NCI-H460 (cell line): Measurements from ENCODE around the gene KXD1. TPM values are rescaled to one million over a fixed set of nuclear protein-coding genes. Genes with fewer than 3 reads are reported as not detected.

ENCODE experiments used
- DNase-seq: peaks from one replicate; pipeline ENCODE4 v3.0.0-alpha.2; 2016; ENCODE audit warnings: low read depth; ENCODE audit errors: extremely low read depth
- total RNA-seq: library from RNA; depleted of rRNA; stranded (reverse); fragments of >200 nt; shearing (Covaris generic); gene quantifications from 2 replicates; pipeline ENCODE4 v1.2.3, GENCODE V29; 2014; rRNA removed

The KXD1 gene
- total RNA-seq, 1 experiment from 2014 or later, result 91.5 TPM

DNA sequence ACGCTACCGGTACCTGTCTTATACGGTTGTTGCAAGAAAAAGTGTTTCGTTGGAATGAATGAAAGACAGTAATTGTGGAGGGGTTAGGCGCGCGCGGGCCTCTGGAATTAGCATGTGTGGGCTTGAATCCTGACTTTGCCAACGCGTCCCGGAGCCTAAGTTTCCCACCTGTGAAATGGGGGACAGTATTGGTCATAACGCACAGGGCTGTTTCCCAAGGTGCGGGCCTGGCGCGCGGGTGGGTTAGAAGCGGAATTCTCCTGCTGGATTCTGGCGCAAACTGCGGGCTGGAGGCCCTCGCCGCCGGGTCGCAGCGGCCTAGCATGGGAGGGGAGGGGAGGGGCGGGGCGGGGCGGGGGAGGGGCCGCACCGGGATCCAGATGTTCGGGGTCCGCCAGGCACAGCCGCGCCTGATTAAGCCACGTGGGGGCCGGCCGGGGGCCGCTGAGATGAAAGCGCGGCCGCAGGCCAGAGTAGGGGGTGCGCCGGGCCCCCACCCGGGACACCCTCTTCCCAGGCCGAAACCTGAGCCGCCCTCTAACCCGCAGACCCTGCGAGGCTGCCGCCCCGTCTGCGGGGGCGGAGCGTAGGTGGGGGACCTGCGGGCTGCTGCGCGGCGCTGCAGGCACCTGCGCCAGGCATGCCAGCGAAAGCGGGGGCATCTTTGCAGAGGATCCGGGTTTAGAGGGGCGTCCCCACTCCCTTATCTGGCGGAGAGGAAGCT is 53.8 kb downstream of the KXD1 start:
- DNase-seq, result no peak

DNA sequence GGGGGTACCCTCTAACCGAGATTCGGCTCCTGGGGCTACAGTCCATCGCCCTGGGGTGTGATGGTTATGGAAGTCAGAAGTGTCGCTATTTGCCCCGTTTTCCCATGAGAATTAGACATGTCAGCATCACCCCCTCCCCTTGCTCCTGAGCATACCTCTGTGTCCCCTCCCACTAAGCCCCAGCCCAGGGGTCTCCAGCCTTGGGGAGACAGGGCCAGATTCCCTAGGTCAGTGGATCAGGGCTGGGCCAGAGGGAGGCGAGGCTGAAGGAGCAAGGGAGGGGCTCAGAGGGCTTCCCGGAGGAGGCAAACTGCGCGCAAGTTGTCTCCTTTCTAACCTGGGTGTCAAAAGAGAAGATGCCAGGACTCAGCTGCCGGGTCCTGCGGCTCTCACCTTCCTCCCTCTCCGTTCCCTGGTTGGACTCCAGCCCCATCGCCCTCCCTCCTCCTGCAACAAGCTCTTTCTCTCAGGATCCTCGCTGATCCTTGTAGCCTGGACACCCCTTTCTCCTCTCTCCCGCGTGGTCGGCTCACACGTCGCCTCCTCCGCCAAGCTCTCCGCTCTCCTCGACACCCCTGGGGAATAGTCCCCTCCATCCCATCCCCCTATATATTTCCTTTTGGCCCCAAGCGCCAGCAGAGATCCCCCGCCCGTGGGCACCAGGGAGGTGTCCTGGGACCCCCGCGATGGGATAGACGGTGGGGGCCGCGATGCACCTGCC is 54.5 kb downstream of the KXD1 start:
- no peak for DNase-seq

DNA sequence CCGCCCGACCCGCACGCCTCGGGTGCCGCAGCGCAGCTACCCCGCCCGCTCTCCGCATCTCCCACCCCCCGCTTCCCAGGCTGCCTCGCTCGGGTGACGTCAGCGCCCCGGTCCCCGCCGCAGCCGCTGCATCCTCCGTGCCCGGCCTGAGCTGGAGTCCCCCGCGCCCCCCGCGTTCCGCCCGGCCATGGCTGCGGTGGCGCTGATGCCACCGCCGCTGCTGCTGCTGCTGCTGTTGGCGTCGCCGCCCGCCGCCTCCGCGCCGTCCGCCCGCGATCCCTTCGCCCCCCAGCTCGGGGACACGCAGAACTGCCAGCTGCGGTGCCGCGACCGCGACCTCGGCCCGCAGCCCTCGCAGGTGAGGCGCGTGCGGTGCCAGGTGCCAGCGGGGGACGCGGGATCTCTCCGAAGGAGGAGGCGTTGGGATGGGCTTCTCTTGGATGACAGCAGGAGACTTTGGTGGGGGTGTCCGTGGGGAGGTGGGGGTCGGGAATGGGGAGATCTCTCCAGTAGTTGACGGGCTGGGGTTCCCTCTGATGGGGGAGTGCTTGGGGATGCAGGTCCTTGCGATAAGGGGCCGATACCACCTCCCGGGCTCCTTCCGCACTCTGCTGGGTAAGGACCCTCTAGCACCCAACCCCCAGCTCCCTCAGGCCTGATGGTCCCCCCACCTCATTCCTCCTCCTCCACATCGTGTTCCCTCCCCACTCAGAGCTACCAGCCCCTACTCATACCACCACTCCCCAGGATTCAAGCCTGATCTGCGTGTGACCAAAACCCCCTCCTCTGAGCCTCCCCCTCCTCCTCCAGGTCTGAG is 55.3 kb downstream of the KXD1 start, which contains the start of gene TMEM59L:
Gene TMEM59L, plus strand, starts transcription at position 99 of the 817 bp plus-strand sequence. Its CDS starts 89 bp downstream, at position 188.
- no peak for DNase-seq

DNA sequence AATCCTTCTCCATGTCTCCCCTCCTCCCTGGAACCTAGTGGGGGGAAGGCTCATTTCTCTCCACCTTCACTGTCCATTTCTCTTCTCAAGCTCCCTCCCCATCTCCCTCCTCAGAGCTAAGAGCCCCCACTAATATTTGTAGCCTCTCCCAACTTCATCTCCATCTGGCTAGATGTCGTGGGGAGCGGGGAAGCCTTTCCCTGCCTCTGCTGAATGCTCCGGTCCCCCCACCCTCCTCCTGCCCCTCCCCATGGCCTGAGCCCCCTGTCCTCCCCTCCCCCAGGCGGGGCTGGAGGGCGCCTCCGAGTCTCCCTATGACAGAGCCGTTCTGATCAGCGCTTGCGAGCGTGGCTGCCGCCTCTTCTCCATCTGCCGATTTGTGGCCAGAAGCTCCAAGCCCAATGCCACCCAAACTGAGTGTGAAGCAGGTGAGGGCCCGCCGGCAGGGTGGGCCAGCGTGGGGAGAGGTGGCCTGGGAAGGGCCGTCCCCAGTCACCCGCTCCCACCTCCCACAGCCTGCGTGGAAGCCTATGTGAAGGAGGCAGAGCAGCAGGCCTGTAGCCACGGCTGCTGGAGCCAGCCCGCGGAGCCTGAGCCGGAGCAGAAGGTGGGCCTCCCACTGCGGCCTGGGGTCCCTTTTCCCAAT is 56.0 kb downstream of the KXD1 start:
- no peak for DNase-seq

DNA sequence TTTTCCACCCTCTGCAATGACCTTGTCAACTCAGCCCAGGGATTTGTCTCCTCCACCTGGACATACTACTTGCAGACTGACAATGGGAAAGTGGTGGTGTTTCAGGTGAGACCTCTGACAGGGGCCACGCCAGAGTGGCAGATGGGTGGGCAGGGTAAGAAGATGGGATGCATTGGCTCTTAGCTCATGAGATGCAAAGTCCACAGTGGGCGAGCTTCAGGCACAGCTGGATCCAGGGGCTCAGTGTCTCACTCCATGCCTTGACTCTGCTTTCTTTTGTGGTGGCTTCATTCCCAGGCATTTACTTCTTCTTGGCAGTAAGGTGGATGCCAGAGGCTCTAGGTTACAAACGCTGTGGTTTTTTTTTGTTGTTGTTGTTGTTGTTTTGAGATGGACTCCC is 58.4 kb downstream of the KXD1 start:
- DNase-seq, result no peak

DNA sequence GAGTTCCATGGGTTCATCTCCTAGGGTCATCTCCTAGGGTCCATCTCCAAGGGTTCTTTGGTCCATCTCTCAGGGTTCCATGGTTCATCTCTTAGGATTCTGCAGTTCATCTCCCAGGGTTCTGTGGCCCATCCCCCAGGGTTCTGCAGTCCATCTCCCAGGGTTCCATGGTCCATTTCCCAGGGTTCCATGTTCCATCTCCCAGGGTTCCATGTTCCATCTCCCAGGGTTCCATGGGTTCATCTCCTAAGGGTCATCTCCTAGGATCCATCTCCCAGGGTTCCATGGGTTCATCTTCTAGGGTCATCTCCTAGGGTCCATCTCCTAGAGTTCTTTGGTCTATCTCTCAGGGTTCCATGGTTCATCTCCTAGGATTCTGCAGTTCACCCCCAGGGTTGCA is 59.9 kb downstream of the KXD1 start:
- no peak for DNase-seq

DNA sequence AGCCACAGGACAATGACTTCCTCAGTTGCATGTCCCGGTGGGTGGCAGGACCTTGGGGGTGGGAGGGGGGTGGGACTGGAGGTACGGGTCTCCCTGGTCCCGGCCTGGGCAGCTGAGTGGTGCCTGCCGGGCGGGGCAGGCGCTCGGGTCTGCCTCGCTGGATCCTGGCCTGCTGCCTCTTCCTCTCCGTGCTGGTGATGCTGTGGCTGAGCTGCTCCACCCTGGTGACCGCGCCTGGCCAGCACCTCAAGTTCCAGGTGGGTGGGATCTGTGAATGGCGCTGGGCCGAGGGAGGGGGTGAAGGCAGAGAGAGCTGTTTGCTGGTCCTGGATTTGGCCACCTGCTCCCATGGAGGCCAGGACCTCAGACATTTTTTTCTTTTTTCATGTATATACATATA is 60.6 kb downstream of the KXD1 start:
- DNase-seq, result no peak

Other genes with a start within 250 kb of the KXD1 start
- 207 and 261 TPM in 2 replicates for gene LSM4, start 234.8 kb upstream of the KXD1 start, total RNA-seq
- gene PGPEP1, start 217.3 kb upstream of the KXD1 start, total RNA-seq, result 3.5 and 4.0 TPM in 2 replicates
- gene GDF15, start 171.7 kb upstream of the KXD1 start, total RNA-seq, result 281 and 371 TPM in 2 replicates
- gene LRRC25, start 160.2 kb upstream of the KXD1 start, total RNA-seq, result not detected in 2 replicates
- 31.0 and 46.3 TPM in 2 replicates for gene SSBP4, start 138.5 kb upstream of the KXD1 start, total RNA-seq
- gene ISYNA1, start 119.7 kb upstream of the KXD1 start, total RNA-seq, result 1.2 and 1.4 TPM in 2 replicates
- gene ELL, start 35.8 kb upstream of the KXD1 start, total RNA-seq, result 6.7 and 8.2 TPM in 2 replicates
- 100.0 and 122 TPM in 2 replicates for gene FKBP8, start 14.3 kb upstream of the KXD1 start, total RNA-seq
- 1,097 and 1,144 TPM in 2 replicates for gene UBA52, start 14.0 kb downstream of the KXD1 start, total RNA-seq
- gene REX1BD, start 30.9 kb downstream of the KXD1 start, total RNA-seq, result 27.9 and 46.6 TPM in 2 replicates
- gene CRLF1, start 48.9 kb downstream of the KXD1 start, total RNA-seq, result 91.3 and 109 TPM in 2 replicates
- gene TMEM59L, start 55.0 kb downstream of the KXD1 start, total RNA-seq, result 3.9 and 7.7 TPM in 2 replicates
- 6.4 and 6.6 TPM in 2 replicates for gene KLHL26, start 79.2 kb downstream of the KXD1 start, total RNA-seq
- gene CRTC1, start 125.8 kb downstream of the KXD1 start, total RNA-seq, result 2.9 and 3.2 TPM in 2 replicates
- gene COMP, start 233.4 kb downstream of the KXD1 start, total RNA-seq, result not detected in 2 replicates